ENCODE results near the gene SIGLEC8.

Gene SIGLEC8

DNA sequence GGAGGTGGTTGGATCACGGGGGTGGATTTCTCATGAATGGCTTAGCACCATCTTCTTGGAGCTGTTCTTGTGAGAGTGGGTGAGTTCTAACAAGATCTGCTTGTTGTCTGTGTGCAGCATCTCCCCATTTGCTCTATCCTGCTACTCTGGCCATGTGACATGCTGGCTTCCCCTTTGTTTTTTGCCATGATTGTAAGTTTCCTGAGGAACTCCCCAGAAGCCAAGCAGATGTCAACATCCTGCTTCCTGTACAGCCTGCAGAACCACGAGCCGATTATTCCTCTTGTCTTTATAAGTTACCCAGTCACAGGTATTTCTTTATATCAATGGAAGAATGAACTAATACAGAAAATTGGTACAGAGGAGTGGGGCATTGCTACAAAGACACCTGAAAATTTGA lies 45.6 kb upstream of the SIGLEC8 start:
- TF ChIP-seq REST (IDR thresholded peaks at IDR 0.05; ENCODE audit: insufficient read depth in 1 of 2, low read depth in 2 of 2, low read length in 2 of 2): no peak
- no peak for TF ChIP-seq FOXP2 (optimal IDR thresholded peaks at IDR 0.05; ENCODE audit: borderline replicate concordance, extremely low read depth, extremely low read length, insufficient read depth)
- no peak for TF ChIP-seq SIN3A (IDR thresholded peaks at IDR 0.05; ENCODE audit: borderline replicate concordance, insufficient read depth, low read length)
- TF ChIP-seq POLR2AphosphoS5 (IDR thresholded peaks at IDR 0.05; ENCODE audit: low read depth, low read length): no peak
- TF ChIP-seq TAF1 (IDR thresholded peaks at IDR 0.05; ENCODE audit: borderline replicate concordance, insufficient read depth, low read length): no peak

DNA sequence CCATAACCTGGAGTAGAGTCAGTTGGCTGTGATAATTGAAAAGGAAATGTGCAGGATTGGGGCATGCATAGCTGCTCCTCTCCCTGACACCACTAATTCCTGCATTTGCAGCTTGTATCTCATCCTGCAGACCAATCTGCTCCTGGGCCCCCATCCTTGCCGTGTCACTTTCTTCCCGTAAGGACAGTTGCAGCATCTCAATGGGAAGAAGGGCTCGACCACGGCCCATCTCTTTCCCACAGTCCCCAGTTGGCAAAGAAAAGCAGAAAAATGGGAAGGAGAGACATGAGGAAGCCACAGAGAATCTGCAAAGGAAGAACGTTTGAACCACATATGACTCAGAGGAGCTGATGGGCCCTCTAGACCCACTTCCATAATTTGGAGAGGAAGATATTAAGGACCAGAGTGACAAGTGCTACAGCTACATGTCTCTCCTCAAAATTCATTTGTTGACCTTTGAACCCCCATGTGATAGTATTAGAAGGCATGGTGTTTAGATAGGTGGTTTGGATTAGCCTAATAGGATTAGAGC lies 45.1 kb upstream of the SIGLEC8 start:
- TF ChIP-seq POLR2AphosphoS5 (IDR thresholded peaks at IDR 0.05; ENCODE audit: low read depth, low read length) (no peak), SIN3A (IDR thresholded peaks at IDR 0.05; ENCODE audit: borderline replicate concordance, insufficient read depth, low read length) (no peak)

DNA sequence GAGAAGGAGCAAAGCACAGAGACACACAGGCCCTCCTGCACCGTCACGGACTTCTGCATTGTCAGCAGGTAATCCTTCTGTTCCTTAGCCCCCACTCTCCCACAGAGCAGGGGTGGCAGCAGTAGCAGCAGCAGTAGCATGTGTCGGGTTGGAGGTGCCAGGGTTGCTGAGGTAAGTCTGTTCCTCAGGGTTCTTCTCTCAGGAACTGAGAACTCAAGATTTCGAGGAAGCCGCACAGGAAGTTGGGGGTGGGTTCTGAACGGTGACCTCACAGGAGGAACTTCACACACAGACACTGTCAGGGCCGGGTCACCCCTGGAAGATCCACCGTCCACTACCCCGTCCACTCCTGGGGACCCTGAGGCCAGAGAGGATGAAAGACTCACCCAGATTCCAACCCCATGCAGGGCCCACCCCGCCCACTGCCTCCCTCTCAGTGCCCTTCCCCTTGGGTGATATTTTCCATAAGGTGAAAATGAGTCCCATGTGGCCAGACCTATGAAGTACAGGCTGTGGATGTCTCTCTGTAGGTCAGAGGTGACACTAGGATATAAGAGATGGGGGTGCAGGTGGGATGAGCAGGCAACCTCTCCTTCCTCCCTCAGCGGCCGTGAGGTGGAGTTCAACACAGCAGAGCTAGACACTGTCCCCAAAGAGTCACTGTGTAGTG lies 43.5 kb upstream of the SIGLEC8 start, which contains the start of gene SIGLEC12:
Gene SIGLEC12, minus strand, starts transcription at position 207 of the 670 bp plus-strand sequence. Its CDS starts 67 bp downstream, at position 140.
- no peak for TF ChIP-seq FOXP2 (optimal IDR thresholded peaks at IDR 0.05; ENCODE audit: borderline replicate concordance, extremely low read depth, extremely low read length, insufficient read depth)
- no peak for TF ChIP-seq SIN3A (IDR thresholded peaks at IDR 0.05; ENCODE audit: borderline replicate concordance, insufficient read depth, low read length)
- no peak for TF ChIP-seq TAF1 (IDR thresholded peaks at IDR 0.05; ENCODE audit: borderline replicate concordance, insufficient read depth, low read length)
- no peak for TF ChIP-seq REST (IDR thresholded peaks at IDR 0.05; ENCODE audit: insufficient read depth in 1 of 2, low read depth in 2 of 2, low read length in 2 of 2)
- no peak for TF ChIP-seq POLR2AphosphoS5 (IDR thresholded peaks at IDR 0.05; ENCODE audit: low read depth, low read length)

- TF ChIP-seq FOXP2 (optimal IDR thresholded peaks at IDR 0.05; ENCODE audit: borderline replicate concordance, extremely low read depth, extremely low read length, insufficient read depth) (no peak), REST (IDR thresholded peaks at IDR 0.05; ENCODE audit: insufficient read depth in 1 of 2, low read depth in 2 of 2, low read length in 2 of 2) (no peak), POLR2AphosphoS5 (IDR thresholded peaks at IDR 0.05; ENCODE audit: low read depth, low read length) (no peak), TAF1 (IDR thresholded peaks at IDR 0.05; ENCODE audit: borderline replicate concordance, insufficient read depth, low read length) (no peak), SIN3A (IDR thresholded peaks at IDR 0.05; ENCODE audit: borderline replicate concordance, insufficient read depth, low read length) (no peak)
Observed at GRCh38 chr19:51497666-51498065, 39.4 kb upstream of the SIGLEC8 start.

GRCh38 chr19:51493776-51494175 lies 35.5 kb upstream of the SIGLEC8 start:
- TF ChIP-seq SIN3A (IDR thresholded peaks at IDR 0.05; ENCODE audit: borderline replicate concordance, insufficient read depth, low read length): no peak
- no peak for TF ChIP-seq TAF1 (IDR thresholded peaks at IDR 0.05; ENCODE audit: borderline replicate concordance, insufficient read depth, low read length)
- no peak for TF ChIP-seq FOXP2 (optimal IDR thresholded peaks at IDR 0.05; ENCODE audit: borderline replicate concordance, extremely low read depth, extremely low read length, insufficient read depth)
- TF ChIP-seq POLR2AphosphoS5 (IDR thresholded peaks at IDR 0.05; ENCODE audit: low read depth, low read length): no peak
- no peak for TF ChIP-seq REST (IDR thresholded peaks at IDR 0.05; ENCODE audit: insufficient read depth in 1 of 2, low read depth in 2 of 2, low read length in 2 of 2)
